ENCODE results near the gene SNX9. TPM values are rescaled to one million over a fixed set of nuclear protein-coding genes. Genes with fewer than 3 reads are reported as not detected.

The SNX9 gene
- total RNA-seq, 1 donor from 2014 or later, result 36.0 TPM

GRCh38 chr6:157974341-157974894 is 151.4 kb downstream of the SNX9 start:
- no peaks in the 10 kb centered on the region for H3K27me3 ChIP-seq (ENCODE audit: insufficient read depth, low read length)
- no peak for FAIRE-seq
- H3K9me3 ChIP-seq (ENCODE audit: insufficient read depth, low read depth, low read length), result no peaks in the 10 kb centered on the region
- H3K4me1 ChIP-seq (ENCODE audit: insufficient read depth, low read length), result peaks cover 7% of the 10 kb centered on the region
- DNase-seq (ENCODE audit: low read depth), result peak; percentile 46
- Mint-ChIP-seq H3K36me3 (ENCODE audit: low read depth, unreplicated experiment) (no peaks in the 10 kb centered on the region), H3K4me1 (ENCODE audit: low read depth, unreplicated experiment) (peaks cover 12% of the 10 kb centered on the region), H3K9me3 (ENCODE audit: unreplicated experiment) (no peaks in the 10 kb centered on the region), H3K4me3 (ENCODE audit: unreplicated experiment) (no peak overlapping the region), H3K27ac (ENCODE audit: unreplicated experiment) (peak overlapping the region; percentile 81), H3K27me3 (ENCODE audit: low read depth, unreplicated experiment) (peaks cover 16% of the 10 kb centered on the region)
- TF ChIP-seq CTCF (IDR thresholded peaks at IDR 0.05; ENCODE audit: insufficient read depth, low read depth, low read length), result no peak
- TF ChIP-seq EZH2 (IDR thresholded peaks at IDR 0.05; ENCODE audit: insufficient read depth, low read length), result no peak
- no peaks in the 10 kb centered on the region for H4K20me1 ChIP-seq (ENCODE audit: insufficient read depth, low read length)
- H3K4me2 ChIP-seq (ENCODE audit: low read length), result peak overlapping the region; percentile 18
- no peak overlapping the region for H2AFZ ChIP-seq (ENCODE audit: low read depth, low read length)
- H3K36me3 ChIP-seq (ENCODE audit: insufficient read depth, low read length), result no peaks in the 10 kb centered on the region
- no peak overlapping the region for H3K27ac ChIP-seq (ENCODE audit: low read depth, low read length)
- no peak overlapping the region for H3K4me3 ChIP-seq (ENCODE audit: insufficient read depth, low read depth, low read length)
- H3K79me2 ChIP-seq (ENCODE audit: insufficient read depth, low read length), result no peaks in the 10 kb centered on the region
- H3K9ac ChIP-seq (ENCODE audit: low read length), result peak overlapping the region; percentile 9

- H3K36me3 Mint-ChIP-seq (ENCODE audit: low read depth, unreplicated experiment), result no peaks in the 10 kb centered on the region
- H3K4me1 Mint-ChIP-seq (ENCODE audit: low read depth, unreplicated experiment), result peaks cover 12% of the 10 kb centered on the region
- Histone ChIP-seq H3K27me3 (ENCODE audit: insufficient read depth, low read length) (no peaks in the 10 kb centered on the region), H3K4me3 (ENCODE audit: insufficient read depth, low read depth, low read length) (no peak overlapping the region), H3K9ac (ENCODE audit: low read length) (peak overlapping the region; percentile 9), H4K20me1 (ENCODE audit: insufficient read depth, low read length) (no peaks in the 10 kb centered on the region), H2AFZ (ENCODE audit: low read depth, low read length) (no peak overlapping the region), H3K27ac (ENCODE audit: low read depth, low read length) (no peak overlapping the region), H3K4me2 (ENCODE audit: low read length) (no peak overlapping the region), H3K4me1 (ENCODE audit: insufficient read depth, low read length) (peaks cover 7% of the 10 kb centered on the region), H3K79me2 (ENCODE audit: insufficient read depth, low read length) (no peaks in the 10 kb centered on the region), H3K9me3 (ENCODE audit: insufficient read depth, low read depth, low read length) (no peaks in the 10 kb centered on the region), H3K36me3 (ENCODE audit: insufficient read depth, low read length) (no peaks in the 10 kb centered on the region)
- H3K9me3 Mint-ChIP-seq (ENCODE audit: unreplicated experiment), result peaks cover 4% of the 10 kb centered on the region
- no peak for TF ChIP-seq CTCF (IDR thresholded peaks at IDR 0.05; ENCODE audit: insufficient read depth, low read depth, low read length)
- no peak for TF ChIP-seq EZH2 (IDR thresholded peaks at IDR 0.05; ENCODE audit: insufficient read depth, low read length)
- H3K4me3 Mint-ChIP-seq (ENCODE audit: unreplicated experiment), result no peak overlapping the region
- H3K27me3 Mint-ChIP-seq (ENCODE audit: low read depth, unreplicated experiment), result peaks cover 16% of the 10 kb centered on the region
- FAIRE-seq (no peak), DNase-seq (ENCODE audit: low read depth) (no peak)
- no peak overlapping the region for H3K27ac Mint-ChIP-seq (ENCODE audit: unreplicated experiment)
These were observed 151.9 kb downstream of the SNX9 start for GRCh38 chr6:157974967-157975366.

- no peaks in the 10 kb centered on the region for H3K36me3 Mint-ChIP-seq (ENCODE audit: low read depth, unreplicated experiment)
These were observed 152.4 kb downstream of the SNX9 start for GRCh38 chr6:157975456-157975855.

More at GRCh38 chr6:157975456-157975855, 152.4 kb downstream of the SNX9 start:
- FAIRE-seq (no peak), DNase-seq (ENCODE audit: low read depth) (no peak)
- Mint-ChIP-seq H3K4me3 (ENCODE audit: unreplicated experiment) (no peak overlapping the region), H3K4me1 (ENCODE audit: low read depth, unreplicated experiment) (peaks cover 12% of the 10 kb centered on the region), H3K27ac (ENCODE audit: unreplicated experiment) (no peak overlapping the region), H3K27me3 (ENCODE audit: low read depth, unreplicated experiment) (peaks cover 16% of the 10 kb centered on the region), H3K9me3 (ENCODE audit: unreplicated experiment) (peaks cover 8% of the 10 kb centered on the region)
- no peaks in the 10 kb centered on the region for H3K79me2 ChIP-seq (ENCODE audit: insufficient read depth, low read length)
- H2AFZ ChIP-seq (ENCODE audit: low read depth, low read length), result no peak overlapping the region
- H3K4me1 ChIP-seq (ENCODE audit: insufficient read depth, low read length), result peaks cover 7% of the 10 kb centered on the region
- H3K27me3 ChIP-seq (ENCODE audit: insufficient read depth, low read length), result no peaks in the 10 kb centered on the region
- no peaks in the 10 kb centered on the region for H3K36me3 ChIP-seq (ENCODE audit: insufficient read depth, low read length)
- no peaks in the 10 kb centered on the region for H4K20me1 ChIP-seq (ENCODE audit: insufficient read depth, low read length)
- H3K4me2 ChIP-seq (ENCODE audit: low read length), result no peak overlapping the region
- TF ChIP-seq CTCF (IDR thresholded peaks at IDR 0.05; ENCODE audit: insufficient read depth, low read depth, low read length) (no peak), EZH2 (IDR thresholded peaks at IDR 0.05; ENCODE audit: insufficient read depth, low read length) (no peak)
- H3K27ac ChIP-seq (ENCODE audit: low read depth, low read length), result no peak overlapping the region
- no peak overlapping the region for H3K4me3 ChIP-seq (ENCODE audit: insufficient read depth, low read depth, low read length)
- no peak overlapping the region for H3K9ac ChIP-seq (ENCODE audit: low read length)
- no peaks in the 10 kb centered on the region for H3K9me3 ChIP-seq (ENCODE audit: insufficient read depth, low read depth, low read length)
